Breast epithelium (tissue), 4 donors: Measurements from ENCODE around the gene BCAT1. TPM values are rescaled to one million over a fixed set of nuclear protein-coding genes. Genes with fewer than 3 reads are reported as not detected.
"Not testable (repeated sequence)": the region's sequence is repeated elsewhere in the genome, so short reads cannot be mapped to it uniquely, and the experiment has no call there.

Experiments used
- DNase-seq, 2 donors: peaks; one replicate each; pipeline ENCODE4 v3.0.0-alpha.2; 2019; ENCODE audit warnings: low spot score in 2 of 2
- H3K27ac ChIP-seq, 2 donors: fragments of 200-600 bp; sonication (generic) in 1 of 2; one replicate each; pipeline ENCODE4 v1.5.1; 2016 to 2019; ENCODE audit warnings: mild to moderate bottlenecking in 1 of 2
- H3K27me3 ChIP-seq, 2 donors: fragments of 200-600 bp; sonication (generic) in 1 of 2; one replicate each; pipeline versions ENCODE4 v1.5.1 to v1.6.0; 2017 to 2019; ENCODE audit warnings: control low read depth in 1 of 2, mild to moderate bottlenecking in 1 of 2
- H3K36me3 ChIP-seq: fragments of 200-600 bp; one replicate; pipeline ENCODE4 v1.5.1; 2019
- H3K4me1 ChIP-seq, 2 donors: fragments of 200-600 bp; sonication (generic); one replicate each; pipeline ENCODE4 v1.5.1; 2016 to 2019; ENCODE audit warnings: control low read depth in 1 of 2
- H3K4me3 ChIP-seq, 3 donors: fragments of 200-600 bp; sonication (generic); 1 replicate in 2 of 3; 2 replicates in 1 of 3; pipeline ENCODE4 v1.5.1; 2016 to 2019; ENCODE audit warnings: mild to moderate bottlenecking in 3 of 3, moderate library complexity in 2 of 3
- H3K9me3 ChIP-seq, 2 donors: fragments of 200-600 bp; sonication (generic) in 1 of 2; one replicate each; pipeline ENCODE4 v1.5.1; 2016 to 2019; ENCODE audit warnings: control low read depth in 1 of 2
- CTCF ChIP-seq, 3 donors: fragments of 450-650 bp; IDR thresholded peaks; one replicate each; pipeline ENCODE4 v1.5.1; 2016 to 2017; ENCODE audit warnings: antibody characterized with exemption in 3 of 3, mild to moderate bottlenecking in 3 of 3, moderate library complexity in 3 of 3
- POLR2A ChIP-seq: fragments of 450-650 bp; IDR thresholded peaks from one replicate; pipeline ENCODE4 v1.6.1; 2016; ENCODE audit warnings: antibody characterized with exemption, mild to moderate bottlenecking, moderate library complexity
- POLR2AphosphoS5 ChIP-seq, 3 donors: sonication (generic); formaldehyde crosslinking; IDR thresholded peaks; one replicate each; pipeline ENCODE4 v1.6.1; 2017; ENCODE audit warnings: antibody characterized with exemption in 3 of 3
- intact Hi-C: fragments of 100-400 bp; cut with DNase I; formaldehyde crosslinking; loops from one replicate; pipeline ENCODE4 v1.15.1; 2023; ENCODE audit warnings: low total_unique reads
- total RNA-seq, 3 donors: library from RNA; depleted of rRNA; stranded (reverse); fragments of >200 nt; gene quantifications; one replicate each; pipeline ENCODE4 v1.1.0, GENCODE V29; 2016

BCAT1 gene
- total RNA-seq, 3 donors from 2014 or later: 8.8 to 35.8 (median 12.1) TPM

GRCh38 chr12:24960222-24960855, 11.4 kb upstream of the BCAT1 start:
- Histone ChIP-seq H3K9me3 (peaks cover 0 to 28% of the 10 kb centered on the region in 2 donors), H3K27ac (no peak overlapping the region), H3K4me1 (no peaks in the 10 kb centered on the region), H3K36me3 (no peaks in the 10 kb centered on the region), H3K27me3 (no peaks in the 10 kb centered on the region), H3K4me3 (no peak overlapping the region)
- TF ChIP-seq POLR2AphosphoS5 (IDR thresholded peaks at IDR 0.05) (no peak), CTCF (IDR thresholded peaks at IDR 0.05) (no peak)
- intact Hi-C loops: no loop called here
- DNase-seq: no peak

DNA sequence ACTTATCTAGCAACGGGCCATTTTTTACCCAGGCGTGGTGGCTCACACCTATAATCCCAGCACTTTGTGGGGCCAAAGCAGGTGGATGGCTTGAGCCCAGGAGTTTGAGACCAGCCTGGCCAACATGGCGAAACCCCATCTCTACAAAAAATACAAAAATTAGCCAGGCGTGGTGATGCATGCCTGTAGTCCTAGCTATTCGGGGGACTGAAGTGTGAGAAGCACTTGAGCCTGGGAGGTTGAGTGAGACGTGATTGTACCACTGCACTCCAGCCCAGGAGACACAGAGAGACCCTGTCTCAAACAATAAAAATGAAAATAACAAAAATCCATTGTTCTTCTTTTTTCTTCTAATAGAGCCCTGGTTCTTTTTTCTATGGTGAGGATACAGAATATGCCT, 7.5 kb upstream of the BCAT1 start:
- H3K36me3 ChIP-seq, H3K4me3 ChIP-seq, intact Hi-C loops, H3K27me3 ChIP-seq, DNase-seq, H3K4me1 ChIP-seq, H3K9me3 ChIP-seq, H3K27ac ChIP-seq: not testable (repeated sequence)

- no peaks in the 10 kb centered on the region for H3K36me3 ChIP-seq
- TF ChIP-seq POLR2AphosphoS5 (IDR thresholded peaks at IDR 0.05) (no peak), POLR2A (no peak), CTCF (IDR thresholded peaks at IDR 0.05) (no peak)
- DNase-seq: no peak
- intact Hi-C loops: no loop called here
- no peaks in the 10 kb centered on the region for H3K27me3 ChIP-seq
- no peak overlapping the region for H3K27ac ChIP-seq
- H3K9me3 ChIP-seq: peaks cover 0 to 6% of the 10 kb centered on the region in 2 donors
- no peaks in the 10 kb centered on the region for H3K4me1 ChIP-seq
- H3K4me3 ChIP-seq: no peak overlapping the region
These were observed 7.0 kb upstream of the BCAT1 start for GRCh38 chr12:24955853-24956252.

- TF ChIP-seq POLR2A (no peak), POLR2AphosphoS5 (IDR thresholded peaks at IDR 0.05) (no peak), CTCF (IDR thresholded peaks at IDR 0.05) (no peak)
- no peak for DNase-seq
- H3K36me3 ChIP-seq: no peaks in the 10 kb centered on the region
- H3K27ac ChIP-seq: no peak overlapping the region
- peaks cover 0 to 2% of the 10 kb centered on the region in 2 donors for H3K9me3 ChIP-seq
- H3K4me3 ChIP-seq: no peak overlapping the region
- intact Hi-C loops: no loop called here
- H3K27me3 ChIP-seq: no peaks in the 10 kb centered on the region
- no peaks in the 10 kb centered on the region for H3K4me1 ChIP-seq
These were observed 6.5 kb upstream of the BCAT1 start for GRCh38 chr12:24955389-24955788.

GRCh38 chr12:24954261-24954660, 5.4 kb upstream of the BCAT1 start:
- Histone ChIP-seq H3K4me1 (no peaks in the 10 kb centered on the region), H3K27ac (no peak overlapping the region), H3K36me3 (no peaks in the 10 kb centered on the region), H3K4me3 (no peak overlapping the region), H3K9me3 (no peaks in the 10 kb centered on the region), H3K27me3 (no peaks in the 10 kb centered on the region)
- no peak for DNase-seq
- intact Hi-C loops: no loop called here
- TF ChIP-seq POLR2A (no peak), CTCF (IDR thresholded peaks at IDR 0.05) (no peak), POLR2AphosphoS5 (IDR thresholded peaks at IDR 0.05) (no peak)

- no peak for TF ChIP-seq POLR2AphosphoS5 (IDR thresholded peaks at IDR 0.05)
- TF ChIP-seq POLR2A: no peak
- no peak for TF ChIP-seq CTCF (IDR thresholded peaks at IDR 0.05)
- H3K4me1 ChIP-seq: no peaks in the 10 kb centered on the region
- no peak overlapping the region for H3K27ac ChIP-seq
- no peak for DNase-seq
- intact Hi-C loops: loop anchor here (2.0 kb wide), 1 partner anchor 48 kb away; no protein-coding TSS in a partner anchor
- H3K27me3 ChIP-seq: no peaks in the 10 kb centered on the region
- no peak overlapping the region for H3K4me3 ChIP-seq
- H3K9me3 ChIP-seq: no peaks in the 10 kb centered on the region
- no peaks in the 10 kb centered on the region for H3K36me3 ChIP-seq
These were observed 3.5 kb upstream of the BCAT1 start for GRCh38 chr12:24952389-24952788.
